ENCODE results near the gene COL5A2. TPM values are rescaled to one million over a fixed set of nuclear protein-coding genes. Genes with fewer than 3 reads are reported as not detected.

The COL5A2 gene
- total and polyA plus RNA-seq, 2 donors (not counting 3 experiments of a cell fraction or from before 2014, with no cell fraction given): 47.4 to 123 TPM

DNA sequence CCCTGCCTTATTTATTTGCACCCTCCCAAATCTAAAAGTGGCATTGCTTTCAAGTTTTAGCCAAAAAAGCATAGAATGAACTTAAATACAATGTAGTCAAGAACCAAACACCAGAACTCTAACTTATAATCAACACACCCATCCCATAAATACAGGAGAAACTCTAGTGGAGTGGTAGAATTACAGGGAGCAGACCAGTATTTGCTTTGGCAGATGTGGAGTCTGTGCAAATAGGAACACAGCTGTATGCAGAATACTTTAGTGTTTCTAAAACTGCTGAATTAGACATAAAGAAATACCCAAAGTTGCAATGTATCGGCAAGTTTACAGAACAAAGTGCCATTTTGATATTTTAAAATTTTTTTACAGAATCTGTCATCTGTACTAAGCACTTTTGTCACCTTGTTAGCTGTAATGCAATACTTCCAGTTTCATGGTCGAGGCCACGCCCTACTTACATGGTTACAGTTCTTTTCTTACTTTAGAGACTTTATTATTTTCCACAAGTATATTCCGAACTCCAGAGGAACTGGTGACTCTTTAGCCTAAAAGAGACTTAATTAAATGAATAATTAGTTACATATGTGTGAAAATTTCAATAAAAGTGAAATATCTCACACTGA, 23.7 kb upstream of the COL5A2 start:
- dilution Hi-C loops (cut with MboI; ENCODE audit: extremely low pct_ligation_motif_present, low sequenced_read_pairs): no loop called here
- H3K27ac ChIP-seq (ENCODE audit: insufficient read depth, low read depth, low read length): no peak overlapping the region
- no peaks in the 10 kb centered on the region for H3K9me3 ChIP-seq (replicated peaks; ENCODE audit: control insufficient read depth, insufficient read depth, low read length)
- peaks cover 11% of the 10 kb centered on the region for H3K4me1 ChIP-seq (ENCODE audit: control insufficient read depth, extremely low read depth, insufficient read depth, low read length)
- H3K4me2 ChIP-seq (ENCODE audit: insufficient read depth, low read length): no peak overlapping the region
- no peak overlapping the region for H3K4me3 ChIP-seq (replicated peaks in 1 of 3; ENCODE audit: insufficient read depth in 1 of 3, low read depth in 1 of 3, low read length in 3 of 3)
- H4K20me1 ChIP-seq (replicated peaks; ENCODE audit: control insufficient read depth, extremely low read depth, insufficient read depth, low read length): no peaks in the 10 kb centered on the region
- no peaks in the 10 kb centered on the region for H3K27me3 ChIP-seq (ENCODE audit: control insufficient read depth in 2 of 2, insufficient read depth in 2 of 2, low read length in 2 of 2)
- FAIRE-seq (no peak), DNase-seq (ENCODE audit: low read depth, low spot score) (no peak)
- POLR2A ChIA-PET: no interaction called here
- intact Hi-C loops (cut with micrococcal nuclease): no loop called here
- H3K9me1 ChIP-seq (replicated peaks; ENCODE audit: control insufficient read depth, extremely low read depth, insufficient read depth, low read length): no peaks in the 10 kb centered on the region
- H3K79me2 ChIP-seq (ENCODE audit: control insufficient read depth, insufficient read depth, low read length): no peaks in the 10 kb centered on the region
- H3K36me3 ChIP-seq (ENCODE audit: control insufficient read depth in 2 of 2, extremely low read depth in 1 of 2, insufficient read depth in 2 of 2, low read length in 2 of 2): no peaks in the 10 kb centered on the region
- H3K9ac ChIP-seq (replicated peaks; ENCODE audit: extremely low read depth, insufficient read depth, low read length): no peak overlapping the region
- BruUV-seq (replicated peaks): no TSS peak
- H2AFZ ChIP-seq (ENCODE audit: low read depth, low read length): no peak overlapping the region
- no peak for TF ChIP-seq FOS (IDR thresholded peaks at IDR 0.05; ENCODE audit: borderline replicate concordance, insufficient read depth, low read length)
- no peak for TF ChIP-seq EZH2 (IDR thresholded peaks at IDR 0.05; ENCODE audit: borderline replicate concordance, low read depth, low read length, severe bottlenecking)
- no peak for TF ChIP-seq POLR2A (IDR thresholded peaks at IDR 0.05; ENCODE audit: low read depth, low read length)
- TF ChIP-seq POLR2AphosphoS5 (IDR thresholded peaks at IDR 0.05; ENCODE audit: insufficient read depth, low read depth, low read length): no peak
- CTCF ChIA-PET: interaction anchor here (1.2 to 3.1 kb wide), 3 partner anchors 25 to 27 kb away, joined by 3 to 8 read pairs (median 3); no protein-coding TSS in a partner anchor

DNA sequence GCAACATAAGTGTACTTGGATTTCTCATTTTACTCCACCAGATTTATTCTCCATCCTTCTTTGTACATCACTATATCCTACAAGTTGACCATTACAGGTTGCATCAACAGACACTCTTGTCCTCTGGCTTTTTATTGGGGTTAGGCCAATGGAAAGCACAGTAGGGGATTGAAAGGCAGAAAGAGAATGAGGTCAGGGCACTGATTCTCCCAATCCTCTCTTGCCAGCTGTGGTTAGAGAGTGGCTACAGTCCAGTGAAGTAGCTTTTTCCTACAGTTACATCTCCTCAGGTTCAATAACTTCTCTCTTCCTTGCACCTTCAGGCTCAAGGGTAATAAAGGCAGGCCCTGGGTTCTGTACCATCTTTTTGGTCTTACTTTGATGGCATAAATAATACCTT, 20.2 kb upstream of the COL5A2 start:
- FAIRE-seq (no peak), DNase-seq (ENCODE audit: low read depth, low spot score) (no peak)
- H3K9me1 ChIP-seq (replicated peaks; ENCODE audit: control insufficient read depth, extremely low read depth, insufficient read depth, low read length): no peaks in the 10 kb centered on the region
- no peaks in the 10 kb centered on the region for H3K27me3 ChIP-seq (ENCODE audit: control insufficient read depth in 2 of 2, insufficient read depth in 2 of 2, low read length in 2 of 2)
- ChIA-PET CTCF (interaction anchor here (1.3 to 2.7 kb wide), 2 partner anchors 10 to 22 kb away, joined by 4 to 6 read pairs; no protein-coding TSS in a partner anchor), POLR2A (no interaction called here)
- no peak overlapping the region for H3K27ac ChIP-seq (ENCODE audit: insufficient read depth, low read depth, low read length)
- TF ChIP-seq CTCF (IDR thresholded peaks at IDR 0.05; ENCODE audit: extremely low read depth in 1 of 2, insufficient read depth in 1 of 2, low read depth in 1 of 2, low read length in 2 of 2) (no peak), EZH2 (IDR thresholded peaks at IDR 0.05; ENCODE audit: borderline replicate concordance, low read depth, low read length, severe bottlenecking) (no peak), POLR2AphosphoS5 (IDR thresholded peaks at IDR 0.05; ENCODE audit: insufficient read depth, low read depth, low read length) (no peak), MYC (IDR thresholded peaks at IDR 0.05; ENCODE audit: low read depth, low read length) (no peak), GATA2 (IDR thresholded peaks at IDR 0.05; ENCODE audit: insufficient read depth, insufficient read length, low read depth, low read length) (no peak), FOS (IDR thresholded peaks at IDR 0.05; ENCODE audit: borderline replicate concordance, insufficient read depth, low read length) (no peak), POLR2A (IDR thresholded peaks at IDR 0.05; ENCODE audit: low read depth, low read length) (no peak), JUN (IDR thresholded peaks at IDR 0.05; ENCODE audit: borderline replicate concordance, insufficient read depth, insufficient read length, low read depth) (no peak)
- TF ChIP-seq, protein P1, sequence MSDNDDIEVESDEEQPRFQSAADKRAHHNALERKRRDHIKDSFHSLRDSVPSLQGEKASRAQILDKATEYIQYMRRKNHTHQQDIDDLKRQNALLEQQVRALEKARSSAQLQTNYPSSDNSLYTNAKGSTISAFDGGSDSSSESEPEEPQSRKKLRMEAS (IDR thresholded peaks at IDR 0.05; ENCODE audit: insufficient read depth, insufficient read length): no peak
- intact Hi-C loops (cut with micrococcal nuclease): no loop called here
- H3K4me3 ChIP-seq (replicated peaks in 1 of 3; ENCODE audit: insufficient read depth in 1 of 3, low read depth in 1 of 3, low read length in 3 of 3): no peak overlapping the region
- H2AFZ ChIP-seq (ENCODE audit: low read depth, low read length): no peak overlapping the region
- no peak overlapping the region for H3K4me2 ChIP-seq (ENCODE audit: insufficient read depth, low read length)
- no peaks in the 10 kb centered on the region for H3K36me3 ChIP-seq (ENCODE audit: control insufficient read depth in 2 of 2, extremely low read depth in 1 of 2, insufficient read depth in 2 of 2, low read length in 2 of 2)
- H3K79me2 ChIP-seq (ENCODE audit: control insufficient read depth, insufficient read depth, low read length): no peaks in the 10 kb centered on the region
- H3K9me3 ChIP-seq (replicated peaks; ENCODE audit: control insufficient read depth, insufficient read depth, low read length): no peaks in the 10 kb centered on the region
- peaks cover 7% of the 10 kb centered on the region for H3K4me1 ChIP-seq (ENCODE audit: control insufficient read depth, extremely low read depth, insufficient read depth, low read length)
- no peak overlapping the region for H3K9ac ChIP-seq (replicated peaks; ENCODE audit: extremely low read depth, insufficient read depth, low read length)
- no peaks in the 10 kb centered on the region for H4K20me1 ChIP-seq (replicated peaks; ENCODE audit: control insufficient read depth, extremely low read depth, insufficient read depth, low read length)
- dilution Hi-C loops (cut with MboI; ENCODE audit: extremely low pct_ligation_motif_present, low sequenced_read_pairs): no loop called here
- BruUV-seq (replicated peaks): no TSS peak

All from endothelial cell of umbilical vein (primary cell).